Suprapubic skin (tissue), 3 donors: Measurements from ENCODE around the gene MYO16.

ENCODE experiments used
- POLR2A ChIP-seq, 2 donors: fragments of 450-650 bp; IDR thresholded peaks; one replicate each; pipeline ENCODE4 v1.6.1; 2017; ENCODE audit warnings: antibody characterized with exemption in 2 of 2, mild to moderate bottlenecking in 2 of 2, moderate library complexity in 2 of 2
- TF ChIP-seq, protein P1 (sequence below), 2 donors: fragments of 200-600 bp in 1 of 2; fragments of 450-650 bp in 1 of 2; sonication (generic) in 1 of 2; IDR thresholded peaks; one replicate each; pipeline ENCODE4 v1.5.1; 2016 to 2019; ENCODE audit warnings: antibody characterized with exemption in 2 of 2, mild to moderate bottlenecking in 1 of 2, moderate library complexity in 1 of 2

DNA sequence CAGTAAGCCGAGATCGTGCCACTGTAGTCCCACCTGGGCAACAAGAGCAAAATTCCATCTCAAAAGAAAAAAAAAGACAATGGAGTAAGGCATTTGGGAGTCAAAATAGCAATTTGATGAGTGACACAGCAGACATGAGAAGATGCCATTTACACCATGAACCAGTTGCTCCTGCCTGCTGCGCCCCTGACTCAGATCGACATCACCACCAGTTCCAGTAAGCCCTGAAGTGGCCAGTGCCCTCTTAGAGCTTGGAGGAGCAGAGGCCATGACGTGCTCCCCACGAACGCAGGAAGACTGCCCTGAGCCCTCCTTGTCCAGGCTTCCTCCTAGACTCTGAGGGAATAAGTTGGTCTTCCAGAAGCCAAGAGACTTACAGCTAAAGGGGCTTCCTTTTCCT is 339.2 kb downstream of the MYO16 start:
- TF ChIP-seq, protein P1, sequence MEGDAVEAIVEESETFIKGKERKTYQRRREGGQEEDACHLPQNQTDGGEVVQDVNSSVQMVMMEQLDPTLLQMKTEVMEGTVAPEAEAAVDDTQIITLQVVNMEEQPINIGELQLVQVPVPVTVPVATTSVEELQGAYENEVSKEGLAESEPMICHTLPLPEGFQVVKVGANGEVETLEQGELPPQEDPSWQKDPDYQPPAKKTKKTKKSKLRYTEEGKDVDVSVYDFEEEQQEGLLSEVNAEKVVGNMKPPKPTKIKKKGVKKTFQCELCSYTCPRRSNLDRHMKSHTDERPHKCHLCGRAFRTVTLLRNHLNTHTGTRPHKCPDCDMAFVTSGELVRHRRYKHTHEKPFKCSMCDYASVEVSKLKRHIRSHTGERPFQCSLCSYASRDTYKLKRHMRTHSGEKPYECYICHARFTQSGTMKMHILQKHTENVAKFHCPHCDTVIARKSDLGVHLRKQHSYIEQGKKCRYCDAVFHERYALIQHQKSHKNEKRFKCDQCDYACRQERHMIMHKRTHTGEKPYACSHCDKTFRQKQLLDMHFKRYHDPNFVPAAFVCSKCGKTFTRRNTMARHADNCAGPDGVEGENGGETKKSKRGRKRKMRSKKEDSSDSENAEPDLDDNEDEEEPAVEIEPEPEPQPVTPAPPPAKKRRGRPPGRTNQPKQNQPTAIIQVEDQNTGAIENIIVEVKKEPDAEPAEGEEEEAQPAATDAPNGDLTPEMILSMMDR (IDR thresholded peaks at IDR 0.05): no peak
- TF ChIP-seq POLR2A (IDR thresholded peaks at IDR 0.05): no peak
